Activated T-helper 17 cell treated with anti-CD3 and anti-CD28 coated beads, Interleukin-2, amount 50 U/mL, for 72 hours (primary cell): ENCODE results near the gene NRROS. TPM values are rescaled to one million over a fixed set of nuclear protein-coding genes. Genes with fewer than 3 reads are reported as not detected.

Source experiments
- ATAC-seq: fragments of 150-1000 bp; cut with Tn5 transposase; replicated peaks from 2 replicates; pipeline ENCODE4 v1.10.0; 2021; ENCODE audit warnings: mild to moderate bottlenecking, moderate library complexity
- H3K27ac Mint-ChIP-seq: one replicate; pipeline ENCODE4 v1.8.0; 2022; ENCODE audit warnings: mixed read lengths
- H3K27me3 Mint-ChIP-seq: one replicate; pipeline ENCODE4 v1.8.0; 2022; ENCODE audit warnings: mixed read lengths
- H3K36me3 Mint-ChIP-seq: one replicate; pipeline ENCODE4 v1.8.0; 2022; ENCODE audit warnings: low read depth, mild to moderate bottlenecking, mixed read lengths
- H3K4me1 Mint-ChIP-seq: one replicate; pipeline ENCODE4 v1.8.0; 2022; ENCODE audit warnings: mixed read lengths
- H3K4me3 Mint-ChIP-seq: one replicate; pipeline ENCODE4 v1.8.0; 2022; ENCODE audit warnings: mild to moderate bottlenecking, mixed read lengths
- H3K9me3 Mint-ChIP-seq: one replicate; pipeline ENCODE4 v1.8.0; 2022; ENCODE audit warnings: mixed read lengths
- total RNA-seq, 2 donors: library from RNA; stranded (reverse); gene quantifications; one replicate each; pipeline ENCODE4 v1.2.3, GENCODE V29; 2022

Gene NRROS
- total RNA-seq, 2 donors from 2014 or later, result 26.5 to 42.3 TPM

DNA sequence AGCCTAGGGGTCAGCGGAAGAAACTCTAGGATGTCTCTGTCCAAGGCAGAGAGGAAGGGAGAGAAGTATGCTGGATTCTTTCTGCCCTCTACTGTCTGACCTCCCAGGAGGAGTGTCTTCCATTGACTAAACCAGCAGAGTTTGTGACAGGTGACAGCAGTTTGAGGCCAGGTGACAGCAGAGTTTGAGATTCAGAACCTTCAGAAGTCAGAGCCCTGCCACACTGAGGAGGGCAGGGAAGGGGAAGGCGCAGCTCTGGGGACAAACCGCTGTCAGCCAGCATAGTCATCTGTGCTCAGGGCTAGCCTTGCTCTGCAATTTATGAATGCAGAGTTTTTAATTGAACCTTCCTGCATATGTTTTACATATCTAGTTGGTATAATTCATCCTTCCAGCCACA lies 12.3 kb downstream of the NRROS start:
- ATAC-seq, result no peak
- Mint-ChIP-seq H3K4me3 (no peak overlapping the region), H3K27ac (peak overlapping the region; percentile 67), H3K4me1 (peaks cover 14% of the 10 kb centered on the region), H3K9me3 (no peaks in the 10 kb centered on the region), H3K36me3 (peaks cover 80% of the 10 kb centered on the region), H3K27me3 (no peaks in the 10 kb centered on the region)

DNA sequence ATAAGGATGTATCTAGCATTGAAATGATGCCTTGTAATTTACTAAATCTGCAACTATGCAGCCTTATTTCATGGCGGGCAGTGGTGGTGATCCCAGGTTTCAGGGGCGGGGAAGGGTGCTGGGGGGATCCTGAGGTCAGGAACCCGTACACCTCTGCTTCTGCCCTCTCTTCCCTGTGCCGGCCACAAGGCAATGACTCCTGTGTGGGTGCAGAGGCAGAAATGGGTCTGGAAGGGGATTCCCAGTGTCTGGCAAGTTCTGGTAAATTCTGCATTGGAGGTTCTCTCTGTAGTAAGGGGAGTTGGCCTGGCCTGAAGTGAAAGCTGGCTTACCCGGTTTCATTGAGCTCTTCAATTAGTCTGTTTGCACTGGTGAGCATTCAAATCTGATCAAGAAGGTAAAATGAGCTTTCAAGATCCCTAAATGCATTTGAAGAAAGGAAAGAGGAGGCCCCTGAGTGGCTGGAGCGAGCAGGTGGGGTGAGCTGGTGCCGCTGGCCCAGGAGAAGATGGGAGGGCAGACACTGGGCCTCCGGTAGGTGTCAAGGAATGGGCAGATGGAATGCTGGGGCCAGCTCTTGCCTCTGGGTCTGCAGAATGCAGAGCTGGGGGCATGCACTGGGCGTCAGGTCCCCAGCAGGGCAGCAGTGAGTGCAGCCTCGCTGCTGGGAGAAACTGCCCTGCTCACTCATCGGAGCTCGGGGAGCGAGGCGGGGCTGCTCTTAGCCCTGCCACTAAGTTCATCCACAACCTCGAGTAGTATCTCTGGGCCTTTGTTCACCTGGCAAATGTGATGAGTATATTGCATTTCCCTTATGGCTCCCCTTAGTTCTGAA lies 13.7 kb downstream of the NRROS start:
- no peak for ATAC-seq
- Mint-ChIP-seq H3K36me3 (peaks cover 80% of the 10 kb centered on the region), H3K27ac (peak overlapping the region; percentile 21), H3K4me3 (no peak overlapping the region), H3K9me3 (no peaks in the 10 kb centered on the region), H3K4me1 (peaks cover 14% of the 10 kb centered on the region), H3K27me3 (no peaks in the 10 kb centered on the region)

- Mint-ChIP-seq H3K4me3 (no peak overlapping the region), H3K4me1 (peaks cover 11% of the 10 kb centered on the region), H3K9me3 (no peaks in the 10 kb centered on the region), H3K27ac (no peak overlapping the region), H3K36me3 (peaks cover 80% of the 10 kb centered on the region), H3K27me3 (no peaks in the 10 kb centered on the region)
- ATAC-seq, result no peak
Measured at GRCh38 chr3:196654006-196654734, 14.7 kb downstream of the NRROS start.

DNA sequence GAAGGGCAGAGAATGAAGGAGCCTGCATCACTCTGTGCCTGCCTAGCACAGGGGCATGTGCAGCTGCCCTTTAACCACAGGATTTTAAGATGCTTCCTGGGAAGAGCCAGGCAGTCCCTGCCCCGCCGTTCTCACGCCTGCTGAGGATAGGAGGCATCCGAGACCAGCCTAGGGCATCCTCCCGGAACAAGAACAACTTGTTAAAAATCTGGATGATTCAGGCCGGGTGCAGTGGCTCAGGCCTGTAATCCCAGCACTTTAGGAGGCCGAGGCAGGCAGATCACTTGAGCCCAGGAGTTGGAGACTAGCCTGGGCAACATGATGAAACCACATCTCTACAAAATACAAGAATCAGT lies 15.2 kb downstream of the NRROS start:
- no peak for ATAC-seq
- H3K9me3 Mint-ChIP-seq, result no peaks in the 10 kb centered on the region
- no peak overlapping the region for H3K27ac Mint-ChIP-seq
- peaks cover 86% of the 10 kb centered on the region for H3K36me3 Mint-ChIP-seq
- no peak overlapping the region for H3K4me3 Mint-ChIP-seq
- H3K4me1 Mint-ChIP-seq, result peaks cover 11% of the 10 kb centered on the region
- H3K27me3 Mint-ChIP-seq, result no peaks in the 10 kb centered on the region

DNA sequence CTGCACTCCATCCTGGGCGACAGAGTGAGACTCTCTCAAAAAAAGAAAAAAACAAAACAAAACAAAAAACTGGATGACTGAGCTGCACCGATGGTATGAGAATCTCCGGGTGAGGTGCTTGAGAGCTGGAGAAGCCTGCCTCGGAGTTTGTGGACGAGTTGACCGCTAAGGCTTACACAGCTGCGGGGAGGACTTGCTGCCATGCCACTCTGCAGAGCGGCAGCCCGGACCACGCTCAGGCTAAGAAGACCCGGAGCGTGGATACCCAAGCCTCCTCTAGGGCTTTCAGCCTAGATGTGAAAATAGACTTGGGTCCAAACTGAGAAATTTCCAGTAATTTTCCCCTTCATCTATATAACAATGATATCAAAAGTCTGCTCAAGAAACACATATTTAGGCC lies 16.0 kb downstream of the NRROS start:
- H3K27me3 Mint-ChIP-seq, result no peaks in the 10 kb centered on the region
- H3K4me1 Mint-ChIP-seq, result peaks cover 9% of the 10 kb centered on the region
- H3K36me3 Mint-ChIP-seq, result peaks cover 94% of the 10 kb centered on the region
- H3K9me3 Mint-ChIP-seq, result no peaks in the 10 kb centered on the region
- no peak overlapping the region for H3K27ac Mint-ChIP-seq
- no peak overlapping the region for H3K4me3 Mint-ChIP-seq
- ATAC-seq, result no peak

- Mint-ChIP-seq H3K36me3 (peaks cover 97% of the 10 kb centered on the region), H3K4me3 (no peak overlapping the region), H3K27ac (no peak overlapping the region), H3K27me3 (no peaks in the 10 kb centered on the region), H3K4me1 (peaks cover 2% of the 10 kb centered on the region), H3K9me3 (no peaks in the 10 kb centered on the region)
- no peak for ATAC-seq
Measured at GRCh38 chr3:196656213-196656612, 16.7 kb downstream of the NRROS start.

GRCh38 chr3:196659901-196660351 lies 20.4 kb downstream of the NRROS start:
- no peak for ATAC-seq

GRCh38 chr3:196660381-196661166 lies 21.1 kb downstream of the NRROS start:
- no peaks in the 10 kb centered on the region for H3K4me1 Mint-ChIP-seq
- H3K27ac Mint-ChIP-seq, result no peak overlapping the region
- H3K9me3 Mint-ChIP-seq, result no peaks in the 10 kb centered on the region
- H3K36me3 Mint-ChIP-seq, result peaks cover 66% of the 10 kb centered on the region
- H3K27me3 Mint-ChIP-seq, result no peaks in the 10 kb centered on the region
- no peak overlapping the region for H3K4me3 Mint-ChIP-seq
- ATAC-seq, result no peak

More at GRCh38 chr3:196659901-196660351, 20.4 kb downstream of the NRROS start:
- Mint-ChIP-seq H3K27ac (no peak overlapping the region), H3K36me3 (peaks cover 73% of the 10 kb centered on the region), H3K4me1 (no peaks in the 10 kb centered on the region), H3K4me3 (no peak overlapping the region), H3K9me3 (no peaks in the 10 kb centered on the region), H3K27me3 (no peaks in the 10 kb centered on the region)

DNA sequence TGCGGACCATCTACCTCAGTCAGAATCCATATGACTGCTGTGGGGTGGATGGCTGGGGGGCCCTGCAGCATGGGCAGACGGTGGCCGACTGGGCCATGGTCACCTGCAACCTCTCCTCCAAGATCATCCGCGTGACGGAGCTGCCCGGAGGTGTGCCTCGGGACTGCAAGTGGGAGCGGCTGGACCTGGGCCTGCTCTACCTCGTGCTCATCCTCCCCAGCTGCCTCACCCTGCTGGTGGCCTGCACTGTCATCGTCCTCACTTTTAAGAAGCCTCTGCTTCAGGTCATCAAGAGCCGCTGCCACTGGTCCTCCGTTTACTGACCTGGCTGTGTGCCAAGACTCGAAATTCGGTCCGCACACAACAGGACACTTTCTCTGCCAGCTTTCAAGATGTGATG lies 21.9 kb downstream of the NRROS start:
- no peak for ATAC-seq
- H3K4me1 Mint-ChIP-seq, result no peaks in the 10 kb centered on the region
- no peak overlapping the region for H3K27ac Mint-ChIP-seq
- H3K27me3 Mint-ChIP-seq, result no peaks in the 10 kb centered on the region
- no peak overlapping the region for H3K4me3 Mint-ChIP-seq
- no peaks in the 10 kb centered on the region for H3K9me3 Mint-ChIP-seq
- H3K36me3 Mint-ChIP-seq, result peaks cover 58% of the 10 kb centered on the region

DNA sequence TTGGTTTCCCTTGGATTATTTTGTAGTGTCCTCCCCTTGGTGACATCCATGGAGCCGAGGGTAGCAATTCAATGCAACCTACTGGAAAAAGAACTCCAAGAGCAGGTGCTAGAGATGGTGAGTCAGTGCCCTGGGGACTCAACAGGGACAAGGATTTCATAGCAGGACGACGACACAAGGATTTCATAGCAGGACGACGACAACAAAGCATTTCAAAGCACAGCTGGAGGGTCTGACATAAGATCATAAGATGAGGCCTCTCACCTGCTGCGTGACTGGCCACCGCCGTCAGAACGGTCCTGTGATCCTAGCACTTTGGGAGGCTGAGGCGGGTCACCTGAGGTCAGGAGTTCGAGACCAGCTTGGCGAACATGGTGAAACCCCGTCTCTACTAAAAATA lies 22.5 kb downstream of the NRROS start:
- Mint-ChIP-seq H3K4me3 (no peak overlapping the region), H3K4me1 (no peaks in the 10 kb centered on the region), H3K27ac (no peak overlapping the region), H3K9me3 (no peaks in the 10 kb centered on the region), H3K27me3 (no peaks in the 10 kb centered on the region), H3K36me3 (peaks cover 52% of the 10 kb centered on the region)
- no peak for ATAC-seq

DNA sequence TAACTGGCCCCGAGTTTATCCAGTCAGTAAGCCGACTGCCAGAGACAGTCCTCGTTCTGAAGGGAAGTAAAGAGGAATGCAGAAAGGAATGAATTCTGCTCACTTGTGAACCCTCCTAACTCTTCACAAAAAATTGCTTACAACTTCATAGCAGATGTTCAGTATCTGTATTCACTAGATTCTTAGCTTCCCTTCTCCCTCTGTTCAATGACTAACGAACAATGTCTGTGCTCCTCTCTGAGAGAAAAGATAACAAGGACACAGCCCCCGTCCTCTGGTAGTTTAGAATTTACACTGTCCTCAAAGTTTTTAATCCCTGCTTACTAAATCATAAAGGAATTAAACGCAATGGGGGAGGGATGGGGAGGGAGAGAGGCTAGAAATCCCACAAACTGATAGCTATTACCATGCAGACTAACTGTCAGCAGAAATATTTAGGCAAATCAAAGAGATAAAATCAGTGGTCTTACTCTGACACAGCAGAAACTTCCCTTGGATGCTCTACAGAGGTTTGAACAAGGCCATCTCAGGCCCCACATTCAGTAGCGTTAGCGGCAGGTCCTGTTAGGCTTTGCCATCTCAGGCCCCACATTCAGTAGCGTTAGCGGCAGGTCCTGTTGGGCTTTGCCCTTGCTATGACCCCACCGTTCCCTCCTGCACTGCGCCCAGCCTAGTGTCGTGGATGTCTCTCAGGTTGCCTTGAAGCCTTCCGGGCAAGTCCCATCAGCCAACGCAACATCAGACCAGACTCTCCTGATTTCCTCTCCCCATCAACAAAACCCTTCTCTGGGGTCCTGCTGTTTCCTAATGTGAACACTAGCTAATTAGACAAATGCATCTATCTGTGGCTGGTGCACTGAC lies 23.4 kb downstream of the NRROS start:
- no peak overlapping the region for H3K4me3 Mint-ChIP-seq
- no peak overlapping the region for H3K27ac Mint-ChIP-seq
- H3K36me3 Mint-ChIP-seq, result peaks cover 43% of the 10 kb centered on the region
- ATAC-seq, result no peak
- no peaks in the 10 kb centered on the region for H3K4me1 Mint-ChIP-seq
- H3K27me3 Mint-ChIP-seq, result no peaks in the 10 kb centered on the region
- H3K9me3 Mint-ChIP-seq, result no peaks in the 10 kb centered on the region

GRCh38 chr3:196666001-196666867 lies 26.7 kb downstream of the NRROS start:
- Mint-ChIP-seq H3K27me3 (no peaks in the 10 kb centered on the region), H3K4me1 (peaks cover 8% of the 10 kb centered on the region), H3K27ac (no peak overlapping the region), H3K9me3 (no peaks in the 10 kb centered on the region), H3K36me3 (peaks cover 10% of the 10 kb centered on the region), H3K4me3 (no peak overlapping the region)
- ATAC-seq, result no peak
